Stomach (tissue), 4 donors: ENCODE data around the gene PKMYT1.

Source experiments
- POLR2AphosphoS5 ChIP-seq, 3 donors: sonication (generic); formaldehyde crosslinking; IDR thresholded peaks; one replicate each; pipeline ENCODE4 v1.6.1; 2016; ENCODE audit warnings: antibody characterized with exemption in 3 of 3
- TF ChIP-seq, protein P1 (sequence below), 7 experiments: fragments of 450-650 bp in 4 of 7; fragments of 200-600 bp in 3 of 7; sonication (generic) in 3 of 7; IDR thresholded peaks; one replicate each; pipeline ENCODE4 v1.5.1; 2016 to 2019; ENCODE audit warnings: antibody characterized with exemption in 7 of 7, control low read depth in 2 of 7, mild to moderate bottlenecking in 1 of 7

DNA sequence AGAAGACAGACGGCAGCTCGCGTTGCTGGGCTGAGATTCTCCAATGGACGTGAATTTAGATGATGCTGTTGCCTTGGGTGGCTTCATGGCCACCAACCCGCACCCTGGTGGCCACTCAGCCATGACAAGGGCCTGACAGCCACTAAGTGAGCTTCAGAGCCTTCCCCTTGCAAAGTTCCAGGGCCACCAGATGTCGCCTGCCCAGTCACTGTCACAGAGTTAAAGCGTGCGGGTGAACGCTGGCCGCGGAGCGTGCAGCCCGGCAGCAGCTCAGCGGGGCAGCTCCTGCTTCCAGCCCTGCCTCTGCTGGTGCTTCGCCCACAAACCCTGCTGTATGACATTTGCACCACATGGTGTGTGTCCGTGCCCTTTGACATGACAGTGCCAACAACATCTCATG is 29.5 kb downstream of the PKMYT1 start:
- TF ChIP-seq, protein P1, sequence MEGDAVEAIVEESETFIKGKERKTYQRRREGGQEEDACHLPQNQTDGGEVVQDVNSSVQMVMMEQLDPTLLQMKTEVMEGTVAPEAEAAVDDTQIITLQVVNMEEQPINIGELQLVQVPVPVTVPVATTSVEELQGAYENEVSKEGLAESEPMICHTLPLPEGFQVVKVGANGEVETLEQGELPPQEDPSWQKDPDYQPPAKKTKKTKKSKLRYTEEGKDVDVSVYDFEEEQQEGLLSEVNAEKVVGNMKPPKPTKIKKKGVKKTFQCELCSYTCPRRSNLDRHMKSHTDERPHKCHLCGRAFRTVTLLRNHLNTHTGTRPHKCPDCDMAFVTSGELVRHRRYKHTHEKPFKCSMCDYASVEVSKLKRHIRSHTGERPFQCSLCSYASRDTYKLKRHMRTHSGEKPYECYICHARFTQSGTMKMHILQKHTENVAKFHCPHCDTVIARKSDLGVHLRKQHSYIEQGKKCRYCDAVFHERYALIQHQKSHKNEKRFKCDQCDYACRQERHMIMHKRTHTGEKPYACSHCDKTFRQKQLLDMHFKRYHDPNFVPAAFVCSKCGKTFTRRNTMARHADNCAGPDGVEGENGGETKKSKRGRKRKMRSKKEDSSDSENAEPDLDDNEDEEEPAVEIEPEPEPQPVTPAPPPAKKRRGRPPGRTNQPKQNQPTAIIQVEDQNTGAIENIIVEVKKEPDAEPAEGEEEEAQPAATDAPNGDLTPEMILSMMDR (IDR thresholded peaks at IDR 0.05): no peak
- TF ChIP-seq POLR2AphosphoS5 (IDR thresholded peaks at IDR 0.05): no peak
